ENCODE measurements around the gene CNEP1R1.
"Not testable (repeated sequence)": the region's sequence is repeated elsewhere in the genome, so short reads cannot be mapped to it uniquely, and the experiment has no call there.

CNEP1R1 gene, protein sequence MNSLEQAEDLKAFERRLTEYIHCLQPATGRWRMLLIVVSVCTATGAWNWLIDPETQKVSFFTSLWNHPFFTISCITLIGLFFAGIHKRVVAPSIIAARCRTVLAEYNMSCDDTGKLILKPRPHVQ

DNA sequence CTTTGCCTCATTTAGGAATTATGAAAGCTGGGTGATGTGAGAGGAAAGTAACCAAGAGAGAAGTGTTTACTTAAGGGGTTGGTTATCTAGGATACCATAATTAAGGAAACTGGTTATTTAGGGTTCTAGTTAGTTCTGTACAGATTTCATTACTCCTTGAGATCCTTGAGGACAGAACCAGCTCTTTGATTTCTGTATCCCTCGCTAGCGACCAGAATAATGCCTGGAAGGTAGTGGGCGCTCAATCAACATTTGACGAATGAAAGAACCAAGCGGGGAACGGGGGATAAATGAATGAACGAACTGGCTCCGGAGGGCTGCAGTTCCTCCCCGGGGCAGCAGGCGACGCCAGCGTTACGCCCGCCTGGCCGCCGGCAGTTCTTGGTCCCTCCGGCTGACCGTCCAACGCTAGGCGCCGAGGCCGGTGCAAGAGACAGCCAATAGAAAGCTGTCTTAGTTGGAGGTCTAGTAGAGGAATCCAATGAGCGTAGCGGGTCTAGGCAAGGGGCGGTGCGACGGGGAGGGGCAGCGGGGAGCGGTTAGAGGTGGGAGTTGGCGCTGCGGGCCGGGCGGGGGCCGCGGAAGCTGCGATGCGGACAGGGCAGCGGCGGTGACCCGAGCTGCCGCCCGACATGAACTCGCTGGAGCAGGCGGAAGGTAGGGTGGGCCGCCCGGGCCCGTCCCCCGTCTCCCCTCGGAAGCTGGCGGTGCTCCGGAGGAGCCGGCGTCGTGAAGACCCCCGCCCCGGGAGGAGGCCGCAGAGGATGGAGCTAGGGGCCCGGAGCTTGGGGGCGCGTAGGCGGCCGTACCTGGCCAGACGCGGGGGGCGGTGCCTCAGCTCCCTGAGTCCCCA, at the start of gene CNEP1R1:
TSS of gene CNEP1R1 (plus strand) at position 542 of the 853 bp plus-strand sequence. CDS start at position 633, 91 bp downstream.
- peak; percentile 88 to 90 for DNase-seq

DNA sequence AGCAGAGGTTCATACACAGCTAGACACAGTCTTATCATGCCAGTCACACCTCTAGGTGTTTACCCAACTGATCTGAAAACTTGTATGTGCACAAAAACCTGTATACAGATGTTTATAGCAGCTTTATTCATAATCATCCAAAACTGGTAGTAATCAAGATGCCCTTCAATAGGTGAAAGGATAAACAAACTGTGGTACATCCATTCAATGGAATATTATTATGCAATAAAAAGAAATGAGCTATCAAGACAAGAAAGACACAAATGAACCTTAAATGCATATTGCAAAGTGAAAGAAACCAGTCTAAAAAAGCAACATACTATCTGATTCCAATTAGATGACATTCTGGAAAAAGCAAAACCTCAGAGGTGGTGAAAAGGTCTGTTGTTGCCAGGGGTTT, 47.6 kb upstream of the CNEP1R1 start:
- no peak for DNase-seq

DNA sequence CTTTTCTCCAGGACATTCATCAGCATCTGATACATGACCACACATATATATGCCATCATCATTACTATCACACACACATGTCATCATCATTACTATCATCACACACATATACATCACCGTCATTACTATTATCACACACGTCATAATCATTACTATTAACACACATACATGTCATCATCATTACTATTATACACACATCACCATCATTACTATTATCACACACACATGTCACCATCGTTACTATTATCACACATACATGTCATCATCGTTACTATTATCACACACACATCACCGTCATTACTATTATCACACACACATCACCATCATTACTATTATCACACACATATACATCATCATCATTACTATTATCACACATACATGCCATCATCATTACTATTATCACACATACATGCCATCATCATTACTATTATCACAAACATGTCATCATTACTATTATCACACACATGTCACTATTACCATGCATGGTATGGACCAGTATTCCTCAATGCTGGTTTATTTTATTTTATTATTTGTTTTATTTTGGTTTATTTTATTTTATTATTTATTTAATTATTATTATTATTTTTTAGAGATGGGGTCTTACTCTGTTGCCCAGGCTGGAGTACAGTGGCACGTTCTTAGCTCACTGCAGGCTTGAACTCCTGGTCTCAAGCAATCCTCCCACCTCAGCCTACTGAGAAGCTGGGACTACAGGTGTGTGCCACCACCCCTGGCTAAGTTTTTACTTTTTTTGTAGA, 46.3 kb upstream of the CNEP1R1 start:
- DNase-seq: no peak

DNA sequence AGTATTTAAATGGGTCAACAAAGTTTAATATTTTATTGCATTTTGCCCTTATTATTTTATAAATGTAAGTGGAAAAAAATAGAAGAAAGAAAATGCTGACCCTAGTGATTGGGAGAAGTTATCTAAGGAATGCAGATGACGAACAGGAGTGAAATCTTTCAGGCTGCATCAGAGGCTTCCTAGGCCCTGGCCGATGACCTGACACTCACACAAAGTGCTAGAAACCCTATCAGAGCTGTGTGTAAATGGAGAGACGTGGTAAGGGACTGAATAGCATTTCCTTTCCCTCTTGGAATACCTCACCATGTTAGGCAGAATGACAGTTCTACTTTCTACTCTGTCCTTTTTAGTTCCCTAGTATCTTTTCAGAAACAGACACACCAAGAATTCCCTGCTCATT, 44.9 kb upstream of the CNEP1R1 start:
- DNase-seq: no peak

DNA sequence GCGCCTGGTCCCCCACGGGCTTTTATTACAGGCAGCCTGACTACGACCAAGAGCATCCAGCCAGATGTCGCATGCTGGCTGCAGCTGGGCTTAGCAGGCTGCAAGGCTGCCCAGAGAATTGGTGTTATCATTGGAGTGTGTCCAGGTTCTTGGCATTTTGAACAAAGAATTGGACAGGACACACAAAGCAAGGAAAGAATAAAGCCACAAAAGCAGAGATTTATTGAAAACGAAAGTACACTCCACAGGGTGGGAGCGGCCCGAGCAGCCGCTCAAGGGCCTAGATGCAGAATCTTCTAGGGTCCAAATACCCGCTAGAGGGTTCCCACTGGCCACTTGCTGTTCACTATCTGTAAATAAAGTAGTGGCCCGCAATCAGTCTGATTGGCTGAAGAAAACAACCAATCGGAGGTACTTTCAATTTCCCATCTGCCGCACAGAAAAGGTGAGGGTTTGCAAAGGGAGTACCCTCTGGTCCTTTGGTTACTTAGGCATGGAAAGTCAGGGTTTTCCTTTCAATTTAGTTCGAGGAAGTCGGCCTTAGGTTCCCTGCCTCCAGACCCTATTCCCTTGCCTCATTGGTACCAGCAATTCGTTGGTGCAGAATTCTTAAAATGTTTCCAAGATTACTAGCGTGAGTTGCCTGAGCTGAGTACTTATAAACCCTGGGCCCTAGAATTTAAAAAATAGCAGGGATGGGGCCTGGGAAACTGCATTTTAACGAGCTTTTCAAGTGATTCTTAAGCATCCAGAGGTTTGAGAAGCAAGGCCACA, 38.5 kb upstream of the CNEP1R1 start:
- DNase-seq: no peak

DNA sequence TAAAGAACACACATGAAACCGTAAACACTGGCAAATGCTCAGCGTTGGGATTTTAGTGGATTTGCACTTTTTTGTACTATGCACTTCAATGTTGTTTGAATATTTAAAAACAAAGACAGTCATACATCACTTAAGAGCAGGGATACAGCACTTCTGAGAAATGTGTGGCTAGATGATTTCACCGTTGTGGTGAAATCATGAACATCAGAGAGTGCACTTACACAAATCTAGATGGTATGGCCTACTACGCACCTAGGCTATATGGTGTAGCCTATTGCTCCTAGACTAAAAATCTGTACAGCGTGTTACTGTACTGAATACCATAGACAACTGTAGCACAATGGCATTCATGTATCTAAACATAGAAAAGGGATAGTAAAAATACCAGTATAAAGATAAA, 37.6 kb upstream of the CNEP1R1 start:
- no peak for DNase-seq

DNA sequence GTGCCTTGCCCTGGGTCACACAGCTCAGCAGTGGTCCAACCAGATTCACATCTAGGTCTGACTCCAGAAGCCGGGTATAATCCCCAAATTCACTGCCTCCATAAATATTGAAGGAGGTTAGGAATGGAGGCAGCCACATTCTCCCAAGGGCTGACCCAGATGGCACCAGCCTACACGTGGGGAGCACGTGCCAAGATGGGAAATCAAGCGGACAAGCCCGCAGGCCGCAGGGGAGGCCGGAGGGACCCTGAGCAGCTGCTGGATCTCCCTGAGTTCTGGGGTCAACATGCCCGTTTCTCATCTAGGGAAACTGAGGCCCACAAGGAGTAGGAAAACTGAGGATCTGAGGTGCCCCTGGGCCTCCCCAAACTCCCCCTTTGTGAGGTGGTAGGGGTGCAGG, 32.2 kb upstream of the CNEP1R1 start:
- DNase-seq: no peak

DNA sequence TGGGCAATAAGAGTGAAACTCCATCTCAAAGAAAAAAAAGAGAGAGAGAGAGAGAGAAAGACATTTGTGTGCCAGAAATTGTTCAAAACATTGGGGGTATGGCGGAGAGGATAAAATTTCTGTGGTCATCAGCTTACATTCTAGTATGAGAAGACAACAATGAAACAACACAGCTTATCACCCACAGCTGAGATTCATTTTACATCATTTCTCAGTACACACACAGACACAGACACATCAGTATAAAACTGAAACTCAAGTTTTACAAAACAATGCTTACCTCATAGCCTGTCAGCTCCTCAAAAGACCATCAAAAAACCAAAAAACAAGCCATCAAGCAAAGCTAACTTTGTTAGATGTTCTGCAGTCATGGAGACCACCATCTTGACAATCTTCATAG, 31.4 kb upstream of the CNEP1R1 start:
- DNase-seq: no peak

DNA sequence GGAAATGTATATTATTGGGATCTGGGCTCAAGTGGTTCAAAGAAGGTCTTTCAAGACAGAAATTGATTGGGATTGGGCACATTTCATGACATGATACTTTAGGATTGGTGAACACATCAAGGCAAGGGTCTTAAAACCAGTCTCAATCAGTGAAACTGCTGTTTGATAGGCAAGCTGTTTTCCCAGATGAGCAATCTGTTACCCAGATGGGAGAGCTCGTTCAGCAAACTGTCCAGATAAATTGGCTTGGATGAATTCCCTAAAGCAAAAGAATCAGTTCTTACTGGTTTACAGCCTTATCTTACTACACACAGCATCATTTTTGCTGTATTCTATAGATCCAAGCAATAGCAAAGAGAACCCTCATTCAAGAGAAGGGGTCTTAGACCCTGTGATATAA, 31.0 kb upstream of the CNEP1R1 start:
- no peak for DNase-seq

DNA sequence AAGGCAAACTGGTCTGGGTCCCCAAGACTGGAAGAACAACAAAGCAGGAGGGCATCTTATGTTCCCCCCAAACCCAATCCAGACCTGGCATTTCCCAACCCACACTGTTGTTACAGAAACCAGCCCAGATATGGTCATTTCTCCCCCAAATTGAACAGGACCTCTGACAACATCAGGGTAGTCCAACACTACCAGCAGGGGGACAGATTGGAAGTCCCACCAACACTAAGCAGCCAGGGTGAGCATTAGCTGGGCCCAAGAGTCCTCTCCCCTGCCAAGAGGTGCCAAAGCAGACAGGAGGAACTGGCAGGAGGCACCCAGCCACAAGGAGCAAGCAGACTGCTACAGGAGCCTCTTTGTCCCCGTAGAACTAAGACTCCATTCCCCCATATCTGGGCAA, 29.3 kb upstream of the CNEP1R1 start:
- no peak for DNase-seq

DNA sequence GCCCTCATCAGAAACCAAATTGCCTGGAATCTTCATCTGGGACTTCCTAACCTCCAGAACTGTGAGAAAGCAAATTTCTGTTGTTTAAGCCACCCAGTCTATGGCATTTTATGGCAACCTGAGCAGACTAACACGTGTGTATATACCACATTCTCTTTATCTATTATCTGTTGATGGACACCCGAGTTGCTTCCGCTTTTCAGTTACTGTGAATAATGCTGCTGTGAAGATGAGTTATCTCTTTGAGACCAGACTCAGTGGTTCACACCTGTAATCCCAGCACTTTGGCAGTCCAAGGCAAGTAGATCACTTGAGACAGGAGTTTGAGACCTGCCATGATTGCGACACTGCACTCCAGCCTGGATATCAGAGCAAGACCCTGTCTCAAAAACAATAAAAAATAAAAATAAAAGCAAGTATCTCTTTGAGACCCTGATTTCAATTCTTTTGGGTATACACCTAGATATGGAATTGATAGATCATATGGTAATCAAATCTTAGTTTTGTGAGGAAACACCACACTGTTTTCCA, 27.2 kb upstream of the CNEP1R1 start:
- DNase-seq: no peak

DNA sequence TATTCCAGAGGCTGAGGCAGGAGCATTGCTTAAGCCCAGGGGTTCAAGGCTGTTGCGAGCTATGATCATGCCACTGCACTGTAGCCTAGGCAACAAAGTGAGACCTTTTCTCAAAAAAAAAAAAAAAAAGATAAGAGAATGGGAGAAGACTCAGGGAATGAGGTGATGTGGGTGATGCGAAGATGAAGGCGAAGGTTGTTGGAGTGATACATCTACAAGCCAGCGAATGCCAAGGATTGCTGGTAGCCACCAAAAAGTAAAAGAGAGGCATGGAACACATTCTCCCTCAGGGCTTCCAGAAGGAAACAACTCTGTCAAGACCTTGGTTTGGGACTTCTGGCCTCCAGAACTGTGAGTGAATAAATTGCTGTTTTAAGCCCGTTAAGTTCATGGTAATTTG, 26.0 kb upstream of the CNEP1R1 start:
- DNase-seq: no peak

DNA sequence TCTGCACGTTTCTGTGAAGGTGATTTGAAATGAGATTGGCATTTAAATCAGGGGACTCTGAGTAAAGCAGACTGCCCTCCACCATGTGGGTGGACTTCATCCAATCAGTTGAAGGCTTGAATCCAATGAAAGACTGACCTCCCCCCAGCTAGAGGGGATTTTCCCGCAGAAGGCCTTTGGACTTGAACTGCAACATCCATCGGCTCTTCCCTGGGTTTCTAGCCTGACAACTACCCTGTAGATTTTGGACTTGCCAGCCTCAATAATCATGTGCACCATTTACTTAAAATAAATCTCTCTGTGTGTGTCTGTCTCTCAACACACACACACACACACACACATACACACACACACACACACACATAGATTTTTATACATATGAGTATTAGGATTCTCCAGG, 23.9 kb upstream of the CNEP1R1 start:
- DNase-seq: no peak

DNA sequence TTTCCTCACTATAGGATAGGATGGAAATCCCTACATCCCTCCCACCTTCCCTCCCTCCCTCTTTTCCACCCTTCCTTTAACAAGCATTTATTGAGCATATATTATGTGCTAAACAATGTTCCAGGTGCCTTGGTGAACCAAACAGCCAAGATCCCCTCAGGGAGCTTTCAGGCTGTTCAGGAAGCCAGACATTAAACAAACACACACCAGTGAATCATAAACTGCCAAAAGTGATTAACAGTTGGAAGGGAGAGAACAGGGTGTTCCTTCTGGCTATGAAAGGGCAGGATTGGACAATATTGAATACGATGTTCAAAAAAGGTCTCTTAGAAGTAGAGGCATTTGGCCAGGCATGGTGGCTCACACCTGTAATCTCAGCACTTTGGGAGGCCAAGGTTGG, 22.8 kb upstream of the CNEP1R1 start:
- no peak for DNase-seq

DNA sequence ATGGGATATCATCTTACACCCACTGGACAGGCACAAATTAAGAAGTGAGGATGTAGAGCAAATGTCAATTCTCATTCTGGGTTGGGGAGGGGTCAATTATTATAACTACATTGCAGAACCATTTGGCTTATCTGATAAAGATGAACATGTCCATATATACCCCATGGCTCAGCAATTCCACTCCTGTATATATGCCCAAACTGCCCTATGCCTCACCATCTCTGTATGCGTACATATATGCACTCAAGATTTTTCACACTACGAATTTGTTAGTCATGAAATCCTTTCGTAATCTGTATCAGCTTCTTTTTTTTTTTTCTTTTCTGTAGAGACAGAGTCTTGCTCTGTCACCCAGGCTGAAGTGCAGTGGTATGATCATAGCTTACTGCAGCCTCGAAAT, 20.8 kb upstream of the CNEP1R1 start:
- DNase-seq: no peak

DNA sequence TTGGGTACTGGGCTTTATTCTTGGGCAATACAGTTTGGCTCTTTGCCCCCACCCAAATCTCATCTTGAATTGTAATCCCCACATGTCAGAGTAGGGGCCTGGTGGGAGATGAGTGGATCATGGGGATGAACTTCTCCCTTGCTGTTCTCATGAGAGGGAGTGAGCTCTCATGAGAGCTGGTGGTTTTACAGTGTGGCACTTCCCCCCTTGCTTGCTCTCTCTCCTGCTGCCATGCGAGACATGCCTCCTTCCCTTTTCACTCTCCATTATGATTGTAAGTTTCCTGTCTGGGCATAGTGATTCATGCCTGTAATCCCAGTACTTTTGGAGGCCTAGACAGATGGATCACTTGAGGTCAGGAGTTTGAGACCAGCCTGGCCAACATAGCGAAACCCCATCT, 18.1 kb upstream of the CNEP1R1 start:
- no peak for DNase-seq

DNA sequence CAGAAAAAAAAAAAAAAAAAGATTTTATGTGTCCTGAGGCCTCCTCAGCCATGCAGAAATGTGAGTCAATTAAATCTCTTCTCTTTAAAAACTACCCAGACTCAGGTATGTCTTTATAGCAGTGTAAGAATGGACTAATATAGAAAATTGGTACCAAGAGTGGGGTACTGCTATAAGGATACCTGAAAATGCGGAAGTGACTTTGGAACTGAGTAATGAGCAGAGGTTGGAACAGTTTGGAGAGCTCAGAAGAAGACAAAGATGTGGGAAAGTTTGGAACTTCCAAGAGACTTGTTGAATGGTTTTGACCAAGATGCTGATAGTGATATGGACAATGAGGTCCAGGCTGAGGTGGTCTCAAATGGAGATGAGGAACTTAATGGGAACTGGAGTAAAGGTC, 17.3 kb upstream of the CNEP1R1 start:
- DNase-seq: no peak

DNA sequence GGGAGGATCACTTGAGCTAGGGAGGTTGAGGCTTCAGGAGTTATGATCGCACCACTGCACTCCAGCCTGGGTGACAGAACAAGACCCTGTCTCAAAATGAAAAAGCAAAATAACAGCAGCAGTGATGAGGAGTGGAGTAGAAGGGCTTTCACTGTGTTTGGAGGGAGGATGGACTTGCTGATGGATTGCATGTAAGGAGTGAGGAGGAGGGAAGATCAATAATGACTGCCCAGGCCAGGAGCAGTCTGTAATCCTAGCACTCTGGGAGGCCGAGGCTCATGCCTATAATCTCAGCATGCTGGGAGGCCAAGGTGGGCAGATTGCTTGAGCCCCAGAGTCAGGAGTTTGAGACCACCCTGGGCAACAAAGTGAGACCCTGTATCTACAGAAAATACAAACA, 14.8 kb upstream of the CNEP1R1 start:
- no peak for DNase-seq

DNA sequence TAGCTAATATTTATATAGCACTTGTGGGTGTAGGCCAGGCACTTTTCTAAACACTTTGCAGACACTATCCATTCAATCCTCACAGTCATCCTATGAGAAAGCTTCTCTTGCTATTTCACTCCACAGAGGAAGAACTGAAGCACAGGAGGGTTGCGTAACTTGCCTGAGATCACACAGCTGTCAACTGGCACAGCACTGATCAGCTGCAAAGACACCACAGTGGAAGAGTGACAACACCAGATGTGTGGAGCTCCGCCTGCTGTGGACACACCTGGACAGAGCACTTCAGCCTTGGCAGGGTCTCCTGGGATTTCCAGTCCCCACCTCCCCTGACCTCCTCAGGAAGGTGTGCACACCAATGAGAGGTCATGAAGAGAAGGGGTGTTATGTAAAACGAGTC, 13.3 kb upstream of the CNEP1R1 start:
- DNase-seq: no peak

DNA sequence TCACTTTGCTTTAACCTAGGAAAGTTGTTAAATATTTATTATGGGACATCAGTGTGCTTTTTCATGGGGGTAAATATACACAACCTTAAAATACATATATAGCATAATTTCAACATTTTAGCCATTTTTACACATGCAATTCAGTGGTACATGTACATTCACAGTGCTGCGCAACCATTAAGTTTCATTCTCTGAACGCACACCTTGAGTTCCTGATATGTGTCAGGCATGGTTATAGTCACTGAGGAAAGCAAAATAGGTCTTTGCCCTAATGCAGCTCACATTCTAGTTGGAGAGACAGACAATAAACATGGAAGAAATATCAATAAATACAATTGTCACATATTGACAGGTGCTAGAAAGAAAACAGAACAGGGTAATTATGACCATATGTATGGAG, 12.8 kb upstream of the CNEP1R1 start:
- no peak for DNase-seq

DNA sequence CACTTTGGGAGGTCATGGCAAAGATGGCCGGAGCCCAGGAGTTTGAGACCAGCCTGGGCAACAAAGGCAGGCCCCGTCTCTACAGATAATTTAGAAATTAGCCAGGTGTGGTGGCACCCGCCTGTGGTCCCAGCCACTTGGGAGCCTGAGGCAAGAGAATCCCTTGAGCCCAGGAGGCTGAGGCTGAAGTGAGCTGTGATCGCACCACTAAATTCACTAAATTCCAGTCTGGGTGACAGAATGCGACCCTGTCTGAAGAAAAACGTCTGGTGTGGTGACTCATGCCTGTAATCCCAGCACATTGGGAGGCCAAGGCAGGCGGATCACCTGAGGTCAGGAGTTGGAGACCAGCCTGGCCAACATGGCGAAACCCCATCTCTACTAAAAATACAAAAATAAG, 10.8 kb upstream of the CNEP1R1 start:
- DNase-seq: not testable (repeated sequence)

DNA sequence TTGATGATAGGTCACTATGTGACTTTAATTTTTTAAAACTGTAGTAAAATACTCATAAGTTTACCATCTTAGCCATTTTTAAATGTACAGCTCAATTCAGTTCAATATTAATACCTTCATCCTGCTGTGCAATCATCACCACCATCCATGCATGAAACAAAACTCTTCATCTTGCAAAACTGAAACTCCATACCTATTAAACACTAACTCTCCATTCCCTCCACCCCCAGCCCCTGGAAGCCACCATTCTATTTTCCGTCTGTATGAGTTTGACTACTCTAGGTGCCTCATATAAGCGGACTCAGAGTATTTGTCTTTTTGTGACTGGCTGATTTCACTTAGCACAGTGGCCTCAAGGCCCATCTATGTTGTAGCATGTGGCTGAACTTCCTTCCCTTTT, 9.4 kb upstream of the CNEP1R1 start:
- DNase-seq: no peak

DNA sequence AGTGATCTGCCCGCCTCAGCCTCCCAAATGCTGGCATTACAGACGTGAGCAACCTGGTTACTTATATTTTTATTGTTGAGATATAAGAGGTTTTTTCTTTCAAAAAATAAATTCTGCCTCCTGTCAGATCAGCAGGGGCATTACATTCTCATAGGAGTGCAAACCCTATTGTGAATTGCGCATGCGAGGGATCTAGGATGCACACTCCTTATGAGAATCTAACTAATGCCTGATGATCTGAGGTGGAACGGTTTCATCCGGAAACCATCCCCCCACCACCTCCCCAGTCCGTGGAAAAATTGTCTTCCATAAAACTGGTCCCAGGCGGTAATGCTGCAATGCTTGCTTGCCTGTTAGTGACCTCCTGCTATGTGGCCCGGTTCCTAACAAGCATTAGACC, 7.5 kb upstream of the CNEP1R1 start:
- no peak for DNase-seq

Data from stimulated activated CD4-positive, alpha-beta T cell treated with anti-CD3 and anti-CD28 coated beads, Interleukin-4, amount 100 ng/mL, for 4 hours (primary cell).